H9 (cell line): ENCODE measurements around the gene ECEL1. TPM values are rescaled to one million over a fixed set of nuclear protein-coding genes. Genes with fewer than 3 reads are reported as not detected.

Experiments used
- DNase-seq: peaks from one replicate; pipeline ENCODE4 v3.0.0-alpha.2; 2017
- H2AFZ ChIP-seq: one replicate; pipeline ENCODE4 v1.6.1; 2013; ENCODE audit warnings: mild to moderate bottlenecking, low read length, control low read depth, moderate library complexity
- H2AK5ac ChIP-seq: 2 replicates; pipeline ENCODE4 v1.6.1; 2013; ENCODE audit warnings: low read length, control low read depth, mixed read lengths; ENCODE audit not compliant: insufficient read length
- H2BK120ac ChIP-seq: one replicate; pipeline ENCODE4 v1.6.1; 2013; ENCODE audit warnings: low read depth, mild to moderate bottlenecking, low read length, control low read depth, inconsistent platforms; ENCODE audit not compliant: poor library complexity, severe bottlenecking
- H2BK12ac ChIP-seq: 2 replicates; pipeline ENCODE4 v1.6.1; 2013; ENCODE audit warnings: low read length, control low read depth, mixed read lengths, low read depth; ENCODE audit not compliant: insufficient read length
- H2BK15ac ChIP-seq: 2 replicates; pipeline ENCODE4 v1.6.1; 2013; ENCODE audit warnings: low read depth, low read length, control low read depth
- H2BK20ac ChIP-seq: one replicate; pipeline ENCODE4 v1.6.1; 2013; ENCODE audit warnings: low read depth, mild to moderate bottlenecking, low read length, control low read depth, inconsistent platforms; ENCODE audit not compliant: poor library complexity, severe bottlenecking
- H2BK5ac ChIP-seq: 2 replicates; pipeline ENCODE4 v1.6.1; 2013; ENCODE audit warnings: low read length, control low read depth, mixed read lengths; ENCODE audit not compliant: insufficient read length
- H3K14ac ChIP-seq: 2 replicates; pipeline ENCODE4 v1.6.1; 2013; ENCODE audit warnings: low read length, control low read depth; ENCODE audit not compliant: insufficient read depth
- H3K18ac ChIP-seq: 2 replicates; pipeline ENCODE4 v1.6.1; 2013; ENCODE audit warnings: low read depth, mild to moderate bottlenecking, mixed read lengths, low read length, control low read depth; ENCODE audit not compliant: insufficient read length
- H3K23ac ChIP-seq: 2 replicates; pipeline ENCODE4 v1.6.1; 2013; ENCODE audit warnings: low read length, control low read depth, mixed read lengths, low read depth; ENCODE audit not compliant: insufficient read length
- H3K23me2 ChIP-seq: 2 replicates; pipeline ENCODE4 v1.6.1; 2013; ENCODE audit warnings: low read depth, mild to moderate bottlenecking, mixed read lengths, low read length, control low read depth; ENCODE audit not compliant: insufficient read length, poor library complexity, severe bottlenecking
- H3K27ac ChIP-seq: 2 replicates; pipeline ENCODE4 v1.5.1; 2013; ENCODE audit warnings: low read length, control low read depth, mixed read lengths, low read depth; ENCODE audit not compliant: insufficient read length
- H3K27me3 ChIP-seq: 2 replicates; pipeline ENCODE4 v1.6.1; 2013; ENCODE audit warnings: low read length, control low read depth, inconsistent platforms; ENCODE audit not compliant: insufficient read depth
- H3K4ac ChIP-seq: 2 replicates; pipeline ENCODE4 v1.6.1; 2013; ENCODE audit warnings: low read depth, mild to moderate bottlenecking, control low read depth, inconsistent platforms, low read length, moderate library complexity
- H3K4me1 ChIP-seq: 2 replicates; pipeline ENCODE4 v1.6.1; 2013; ENCODE audit warnings: low read length, control low read depth, inconsistent platforms; ENCODE audit not compliant: insufficient read depth
- H3K4me2 ChIP-seq: 2 replicates; pipeline ENCODE4 v1.6.1; 2013; ENCODE audit warnings: low read length, control low read depth, mixed read lengths; ENCODE audit not compliant: insufficient read length, insufficient read depth
- H3K56ac ChIP-seq: 2 replicates; pipeline ENCODE4 v1.6.1; 2013; ENCODE audit warnings: low read depth, mild to moderate bottlenecking, mixed read lengths, low read length, control low read depth; ENCODE audit not compliant: insufficient read length
- H3K79me1 ChIP-seq: 2 replicates; pipeline ENCODE4 v1.6.1; 2013; ENCODE audit warnings: low read depth, mild to moderate bottlenecking, moderate library complexity, low read length, control low read depth, inconsistent platforms; ENCODE audit not compliant: insufficient read depth, poor library complexity, severe bottlenecking
- H3K79me2 ChIP-seq: 2 replicates; pipeline ENCODE4 v1.6.1; 2013; ENCODE audit warnings: low read length, control low read depth, inconsistent platforms; ENCODE audit not compliant: insufficient read depth
- H3K9ac ChIP-seq: 2 replicates; pipeline ENCODE4 v1.6.1; 2013; ENCODE audit warnings: low read length, control low read depth, mixed read lengths; ENCODE audit not compliant: insufficient read length; ENCODE audit errors: extremely low read depth
- H3K9me3 ChIP-seq: one replicate; pipeline ENCODE4 v1.6.1; 2013; ENCODE audit warnings: low read depth, low read length, inconsistent platforms; ENCODE audit not compliant: control insufficient read depth
- H3T11ph ChIP-seq: one replicate; pipeline ENCODE4 v1.6.1; 2013; ENCODE audit warnings: mild to moderate bottlenecking, low read length, control low read depth, inconsistent platforms
- H4K20me1 ChIP-seq: one replicate; pipeline ENCODE4 v1.6.1; 2013; ENCODE audit not compliant: control insufficient read depth, insufficient read length, insufficient read depth
- H4K5ac ChIP-seq: 2 replicates; pipeline ENCODE4 v1.6.1; 2013; ENCODE audit warnings: low read depth, mild to moderate bottlenecking, mixed read lengths, low read length, control low read depth; ENCODE audit not compliant: insufficient read length
- H4K8ac ChIP-seq: replicated peaks from 2 replicates; pipeline ENCODE4 v1.6.1; 2013; ENCODE audit warnings: low read length, control low read depth, mixed read lengths, low read depth; ENCODE audit not compliant: insufficient read length
- H4K91ac ChIP-seq: 2 replicates; pipeline ENCODE4 v1.6.1; 2013; ENCODE audit warnings: low read depth, mild to moderate bottlenecking, moderate library complexity, mixed read lengths, low read length, control low read depth; ENCODE audit not compliant: insufficient read length
- H3K27ac Mint-ChIP-seq, 3 experiments: 2 replicates in 2 of 3; 3 replicates in 1 of 3; pipeline ENCODE4 v1.8.0; 2020 to 2021; ENCODE audit warnings: mixed read lengths in 3 of 3, mild to moderate bottlenecking in 1 of 3, moderate library complexity in 1 of 3
- H3K27me3 Mint-ChIP-seq: 2 replicates; pipeline ENCODE4 v1.8.0; 2021; ENCODE audit warnings: low read depth, mild to moderate bottlenecking, moderate library complexity, mixed read lengths
- H3K36me3 Mint-ChIP-seq, 3 experiments: 2 replicates in 2 of 3; 3 replicates in 1 of 3; pipeline ENCODE4 v1.8.0; 2020 to 2021; ENCODE audit warnings: low read depth in 3 of 3, mixed read lengths in 3 of 3; ENCODE audit not compliant: insufficient read depth in 1 of 3
- H3K4me1 Mint-ChIP-seq, 2 experiments: 2 replicates each; pipeline ENCODE4 v1.8.0; 2020; ENCODE audit warnings: mixed read lengths in 2 of 2
- H3K4me3 Mint-ChIP-seq, 2 experiments: 2 replicates in 1 of 2; 3 replicates in 1 of 2; pipeline ENCODE4 v1.8.0; 2020 to 2021; ENCODE audit warnings: mild to moderate bottlenecking in 2 of 2, mixed read lengths in 2 of 2, moderate library complexity in 1 of 2
- H3K9me3 Mint-ChIP-seq, 2 experiments: 2 replicates in 1 of 2; 3 replicates in 1 of 2; pipeline ENCODE4 v1.8.0; 2020; ENCODE audit warnings: mild to moderate bottlenecking in 2 of 2, mixed read lengths in 2 of 2, moderate library complexity in 1 of 2
- CTCF ChIP-seq: fragments of 200-600 bp; sonication (generic); conservative IDR thresholded peaks from 3 replicates; pipeline ENCODE4 v1.8.0; 2021; ENCODE audit warnings: antibody characterized with exemption, mild to moderate bottlenecking
- WGBS: extraction: QIAGEN DNeasy Blood & Tissue Kit; methylation state at CpG from one replicate; pipeline ENCODE4 v1.1.7; 2013; ENCODE audit warnings: missing lambda C conversion rate, low lambda C conversion rate, mixed read lengths; ENCODE audit not compliant: insufficient read length; ENCODE audit errors: extremely low coverage; 5-methylcytosine and 5-hydroxymethylcytosine counted together
- total RNA-seq: library from RNA; stranded (reverse); gene quantifications from 2 replicates; pipeline ENCODE4 v1.2.1, GENCODE V29; 2021

ECEL1 gene
- total RNA-seq, 1 experiment from 2014 or later, result 8.4 TPM

- Histone ChIP-seq H3K9ac (no peak overlapping the region), H3K27me3 (peaks cover 32% of the 10 kb centered on the region), H3T11ph (no peak overlapping the region), H2BK20ac (no peak overlapping the region), H3K23ac (no peak overlapping the region), H3K23me2 (peaks cover 9% of the 10 kb centered on the region), H3K27ac (no peak overlapping the region), H2BK15ac (no peak overlapping the region), H4K8ac (no peak overlapping the region), H2BK120ac (no peak overlapping the region), H3K79me1 (no peaks in the 10 kb centered on the region), H3K79me2 (no peaks in the 10 kb centered on the region), H2BK12ac (no peak overlapping the region), H4K5ac (no peak overlapping the region), H3K9me3 (no peaks in the 10 kb centered on the region), H3K18ac (no peak overlapping the region), H3K4me1 (no peaks in the 10 kb centered on the region), H2BK5ac (no peak overlapping the region), H4K20me1 (no peaks in the 10 kb centered on the region), H3K56ac (no peak overlapping the region), H3K4me2 (no peak overlapping the region), H2AK5ac (no peak overlapping the region), H3K4ac (no peak overlapping the region), H2AFZ (no peak overlapping the region), H3K14ac (no peak overlapping the region), H4K91ac (no peak overlapping the region)
- Mint-ChIP-seq H3K27me3 (peaks cover 60% of the 10 kb centered on the region), H3K27ac (no peak overlapping the region), H3K9me3 (no peaks in the 10 kb centered on the region), H3K4me3 (no peak overlapping the region), H3K36me3 (peaks cover 0 to 8% (median 0%) of the 10 kb centered on the region in 3 experiments; a peak in 3 of 7 replicates), H3K4me1 (peaks cover 6% of the 10 kb centered on the region in 2 experiments)
- peak; percentile 19 for DNase-seq
- no CpG with 5 or more reads among the region's 31 CpGs for WGBS
- no peak for TF ChIP-seq CTCF
Observed at GRCh38 chr2:232482301-232483238, 5.1 kb downstream of the ECEL1 start.
